Hepatocyte (in vitro differentiated cells): Measurements from ENCODE around the gene SPACA7. TPM values are rescaled to one million over a fixed set of nuclear protein-coding genes. Genes with fewer than 3 reads are reported as not detected.
A peak's percentile ranks its signal among the peaks of the same experiment; 100 is the strongest.

ENCODE experiments used
- DNase-seq: peaks from one replicate; pipeline ENCODE4 v3.0.0-alpha.2; 2016; ENCODE audit warnings: low spot score
- H2AFZ ChIP-seq: fragments of 200-600 bp; sonication (generic); 2 replicates; pipeline ENCODE4 v1.6.0; 2016; ENCODE audit warnings: antibody characterized with exemption, mild to moderate bottlenecking
- H3K27ac ChIP-seq: fragments of 200-600 bp; sonication (generic); 2 replicates; pipeline ENCODE4 v1.5.1; 2016; ENCODE audit warnings: mild to moderate bottlenecking
- H3K27me3 ChIP-seq: fragments of 200-600 bp; sonication (generic); 2 replicates; pipeline ENCODE4 v1.6.1; 2016
- H3K36me3 ChIP-seq: fragments of 200-600 bp; sonication (generic); replicated peaks from 2 replicates; pipeline ENCODE4 v1.5.1; 2016; ENCODE audit warnings: low read depth; ENCODE audit not compliant: insufficient read depth
- H3K4me1 ChIP-seq: fragments of 200-600 bp; sonication (generic); 2 replicates; pipeline ENCODE4 v1.5.1; 2016; ENCODE audit warnings: mild to moderate bottlenecking, moderate library complexity; ENCODE audit not compliant: insufficient read depth
- H3K4me2 ChIP-seq: fragments of 200-600 bp; sonication (generic); 2 replicates; pipeline ENCODE4 v1.6.0; 2016
- H3K4me3 ChIP-seq: fragments of 200-600 bp; sonication (generic); 2 replicates; pipeline ENCODE4 v1.5.1; 2016; ENCODE audit warnings: mild to moderate bottlenecking
- H3K79me2 ChIP-seq: fragments of 200-600 bp; sonication (generic); 2 replicates; pipeline ENCODE4 v1.6.0; 2017; ENCODE audit warnings: mild to moderate bottlenecking
- H3K9me2 ChIP-seq: fragments of 200-600 bp; sonication (generic); replicated peaks from 2 replicates; pipeline ENCODE4 v1.6.0; 2017; ENCODE audit warnings: mild to moderate bottlenecking; ENCODE audit not compliant: insufficient read depth
- H3K9me3 ChIP-seq: fragments of 200-600 bp; sonication (generic); 2 replicates; pipeline ENCODE4 v1.5.1; 2016; ENCODE audit warnings: low read depth, mild to moderate bottlenecking
- H4K20me1 ChIP-seq: fragments of 200-600 bp; sonication (generic); 2 replicates; pipeline ENCODE4 v1.6.0; 2016; ENCODE audit warnings: mild to moderate bottlenecking; ENCODE audit not compliant: insufficient read depth, poor library complexity, severe bottlenecking
- CTCF ChIP-seq: fragments of 200-600 bp; sonication (generic); IDR thresholded peaks from 2 replicates; pipeline ENCODE4 v1.5.1; 2016; ENCODE audit warnings: antibody characterized with exemption, mild to moderate bottlenecking; ENCODE audit not compliant: poor library complexity
- EZH2 ChIP-seq: fragments of 200-600 bp; sonication (generic); IDR thresholded peaks from 2 replicates; pipeline ENCODE4 v1.6.1; 2016; ENCODE audit warnings: antibody characterized with exemption, mild to moderate bottlenecking, borderline replicate concordance
- EZH2phosphoT487 ChIP-seq: fragments of 200-600 bp; sonication (generic); IDR thresholded peaks from one replicate; pipeline ENCODE4 v1.6.1; 2018; ENCODE audit warnings: antibody characterized with exemption, mild to moderate bottlenecking, low read depth, moderate library complexity; ENCODE audit not compliant: unreplicated experiment, severe bottlenecking
- WGBS: methylation state at CpG from one replicate; pipeline ENCODE4 v1.1.6; 2016; ENCODE audit warnings: low lambda C conversion rate; ENCODE audit errors: missing lambda C conversion rate; 5-methylcytosine and 5-hydroxymethylcytosine counted together
- polyA plus RNA-seq: library from polyadenylated mRNA; unstranded; fragments of >200 nt; fragmentation: Nextera tagmentation; extraction: Ambion mirVana; gene quantifications from 2 replicates; pipeline ENCODE4 v1.2.1, GENCODE V29; 2016
- total RNA-seq: library from RNA; depleted of rRNA; stranded (reverse); fragments of >200 nt; gene quantifications from 2 replicates; pipeline ENCODE4 v1.2.3, GENCODE V29; 2014

SPACA7 gene
- total and polyA plus RNA-seq, 2 experiments from 2014 or later: not detected

GRCh38 chr13:112443191-112443994 is 67.2 kb downstream of the SPACA7 start:
- Histone ChIP-seq H3K79me2 (no peaks in the 10 kb centered on the region), H4K20me1 (no peaks in the 10 kb centered on the region), H3K9me3 (no peaks in the 10 kb centered on the region), H3K27me3 (peaks cover 12% of the 10 kb centered on the region), H2AFZ (no peak overlapping the region), H3K9me2 (no peaks in the 10 kb centered on the region), H3K36me3 (no peaks in the 10 kb centered on the region), H3K27ac (no peak overlapping the region), H3K4me3 (no peak overlapping the region), H3K4me1 (no peaks in the 10 kb centered on the region), H3K4me2 (no peak overlapping the region)
- TF ChIP-seq EZH2: no peak
- peak; percentile 40 for TF ChIP-seq CTCF
- DNase-seq: no peak
- WGBS: 39% methylated on average over 29 of the region's 31 CpGs

- Histone ChIP-seq H3K4me1 (no peaks in the 10 kb centered on the region), H3K79me2 (no peaks in the 10 kb centered on the region), H3K9me2 (no peaks in the 10 kb centered on the region), H3K9me3 (no peaks in the 10 kb centered on the region), H3K36me3 (no peaks in the 10 kb centered on the region), H3K27me3 (peaks cover 12% of the 10 kb centered on the region), H2AFZ (no peak overlapping the region), H3K27ac (no peak overlapping the region), H4K20me1 (no peaks in the 10 kb centered on the region), H3K4me2 (no peak overlapping the region), H3K4me3 (no peak overlapping the region)
- no peak for TF ChIP-seq EZH2phosphoT487
- TF ChIP-seq CTCF: peak; percentile 88
- DNase-seq: peak; percentile 87
- WGBS: 5% methylated on average over 10 of the region's 10 CpGs
Observed at GRCh38 chr13:112443995-112444311, 67.8 kb downstream of the SPACA7 start.

- DNase-seq: no peak
- no peaks in the 10 kb centered on the region for H3K36me3 ChIP-seq
- H3K27ac ChIP-seq: no peak overlapping the region
- no peaks in the 10 kb centered on the region for H4K20me1 ChIP-seq
- H3K27me3 ChIP-seq: peaks cover 12% of the 10 kb centered on the region
- H3K79me2 ChIP-seq: no peaks in the 10 kb centered on the region
- no peak overlapping the region for H2AFZ ChIP-seq
- no peaks in the 10 kb centered on the region for H3K9me2 ChIP-seq
- 83% methylated on average over 42 of the region's 42 CpGs for WGBS
- H3K4me2 ChIP-seq: no peak overlapping the region
- no peak for TF ChIP-seq CTCF
- TF ChIP-seq EZH2: no peak
- TF ChIP-seq EZH2phosphoT487: no peak
- H3K9me3 ChIP-seq: no peaks in the 10 kb centered on the region
- H3K4me3 ChIP-seq: no peak overlapping the region
- no peaks in the 10 kb centered on the region for H3K4me1 ChIP-seq
Observed at GRCh38 chr13:112444416-112445399, 68.6 kb downstream of the SPACA7 start.
